Head of caudate nucleus (tissue), 42 donors: ENCODE results near the gene TMEM176A.
A peak's percentile ranks its signal among the peaks of the same experiment; 100 is the strongest.

ENCODE experiments used
- DNase-seq, 42 donors: peaks; one replicate each; pipeline versions ENCODE4 v3.0.0 to v3.0.0-alpha.2; 2020 to 2021; ENCODE audit warnings: mixed read lengths in 7 of 42
- intact Hi-C: fragments of 100-400 bp; cut with DNase I; formaldehyde crosslinking; loops from one replicate; pipeline ENCODE4 v1.15.0; 2022

TMEM176A gene

GRCh38 chr7:150784954-150785353, 15.6 kb upstream of the TMEM176A start:
- no peak for DNase-seq
- intact Hi-C loops: loop anchor here (10.0 kb wide), 2 partner anchors 90 to 210 kb away; partner anchors contain the start of gene NOS3

- DNase-seq: peak in 3 of 42 donors; percentile 13 to 31 (median 28)
- intact Hi-C loops: loop anchor here (10.0 kb wide), 2 partner anchors 87 to 207 kb away; partner anchors contain the start of gene NOS3
Measured at GRCh38 chr7:150787321-150788281, 13.0 kb upstream of the TMEM176A start.

- DNase-seq: no peak
- intact Hi-C loops: loop anchor here (10.0 kb wide), 2 partner anchors 86 to 206 kb away; partner anchors contain the start of gene NOS3
Measured at GRCh38 chr7:150788474-150789269, 11.9 kb upstream of the TMEM176A start.

- intact Hi-C loops: no loop called here
- no peak for DNase-seq
Measured at GRCh38 chr7:150790416-150791075, 10.0 kb upstream of the TMEM176A start.

- intact Hi-C loops: no loop called here
- no peak for DNase-seq
Measured at GRCh38 chr7:150791304-150791703, 9.3 kb upstream of the TMEM176A start.

- intact Hi-C loops: no loop called here
- no peak for DNase-seq
Measured at GRCh38 chr7:150791746-150792452, 8.7 kb upstream of the TMEM176A start.

GRCh38 chr7:150793569-150794238, 6.9 kb upstream of the TMEM176A start:
- no peak for DNase-seq
- intact Hi-C loops: no loop called here

GRCh38 chr7:150797661-150798060, 2.9 kb upstream of the TMEM176A start:
- DNase-seq: no peak
- intact Hi-C loops: no loop called here

GRCh38 chr7:150799156-150799555, 1.4 kb upstream of the TMEM176A start:
- intact Hi-C loops: no loop called here
- DNase-seq: no peak

GRCh38 chr7:150799741-150800580, 608 bp upstream of the TMEM176A start, which contains the start of gene TMEM176B:
Gene TMEM176B (minus strand): TSS chr7:150800364. CDS start chr7:150796569, 3,795 bp downstream.
- DNase-seq: peak in 28 of 42 donors; percentile 16 to 68 (median 48)
- intact Hi-C loops: no loop called here

GRCh38 chr7:150801242-150801945, 825 bp downstream of the TMEM176A start:
- no peak for DNase-seq
- intact Hi-C loops: no loop called here

- DNase-seq: no peak
- intact Hi-C loops: no loop called here
Measured at GRCh38 chr7:150801946-150802771, 1.6 kb downstream of the TMEM176A start.

- intact Hi-C loops: no loop called here
- DNase-seq: no peak
Measured at GRCh38 chr7:150803161-150803860, 2.7 kb downstream of the TMEM176A start.

GRCh38 chr7:150804802-150805201, 4.2 kb downstream of the TMEM176A start:
- intact Hi-C loops: no loop called here
- DNase-seq: no peak

- no peak for DNase-seq
- intact Hi-C loops: no loop called here
Measured at GRCh38 chr7:150805864-150806263, 5.3 kb downstream of the TMEM176A start.
